ENCODE data around the gene TMEM269.

DNA sequence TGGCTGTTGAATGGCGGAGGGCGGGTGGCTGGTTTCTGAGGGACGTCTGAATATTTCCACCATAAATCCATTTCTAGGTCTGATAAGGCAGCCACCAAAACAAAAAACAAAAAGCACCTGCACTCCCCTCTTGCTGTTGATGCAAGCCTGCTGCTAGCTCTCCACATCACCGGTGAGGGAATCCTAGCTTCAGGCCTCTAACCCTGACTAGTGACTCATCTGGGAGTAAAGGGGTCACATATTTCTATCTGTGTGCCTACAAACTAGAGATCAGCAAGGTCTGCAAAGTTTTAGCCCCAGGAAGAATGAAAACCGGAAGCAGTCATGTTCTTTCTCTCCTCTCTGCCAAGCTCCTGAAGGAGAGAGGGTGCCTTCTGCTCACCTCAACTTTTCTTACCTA lies 21.8 kb downstream of the TMEM269 start:
- TF ChIP-seq CTCF (IDR thresholded peaks at IDR 0.05; ENCODE audit: low read length) (no peak), EZH2 (optimal IDR thresholded peaks at IDR 0.05; ENCODE audit: low read depth, low read length) (no peak)

Measured in MM.1S (cell line).